Mucosa of stomach (tissue), 1 donor: Measurements from ENCODE around the gene MAGI2.

Experiments
- H3K27me3 ChIP-seq: one replicate; pipeline ENCODE4 v1.7.0; 2013; ENCODE audit warnings: mild to moderate bottlenecking, low read length; ENCODE audit not compliant: control insufficient read depth, insufficient read depth
- H3K36me3 ChIP-seq: one replicate; pipeline ENCODE4 v1.7.0; 2013; ENCODE audit warnings: low read length; ENCODE audit not compliant: control insufficient read depth, insufficient read depth
- H3K4me1 ChIP-seq: one replicate; pipeline ENCODE4 v1.7.0; 2013; ENCODE audit warnings: mild to moderate bottlenecking, low read length; ENCODE audit not compliant: control insufficient read depth, insufficient read depth
- H3K4me3 ChIP-seq: one replicate; pipeline ENCODE4 v1.7.0; 2013; ENCODE audit warnings: low read length
- H3K9ac ChIP-seq: one replicate; pipeline ENCODE4 v1.7.0; 2013; ENCODE audit warnings: mild to moderate bottlenecking, low read length, moderate library complexity
- H3K9me3 ChIP-seq: one replicate; pipeline ENCODE4 v1.7.0; 2013; ENCODE audit warnings: mild to moderate bottlenecking, low read length, moderate library complexity; ENCODE audit not compliant: control insufficient read depth
- donor health status: Pancreatic carcinoma.

The MAGI2 gene

DNA sequence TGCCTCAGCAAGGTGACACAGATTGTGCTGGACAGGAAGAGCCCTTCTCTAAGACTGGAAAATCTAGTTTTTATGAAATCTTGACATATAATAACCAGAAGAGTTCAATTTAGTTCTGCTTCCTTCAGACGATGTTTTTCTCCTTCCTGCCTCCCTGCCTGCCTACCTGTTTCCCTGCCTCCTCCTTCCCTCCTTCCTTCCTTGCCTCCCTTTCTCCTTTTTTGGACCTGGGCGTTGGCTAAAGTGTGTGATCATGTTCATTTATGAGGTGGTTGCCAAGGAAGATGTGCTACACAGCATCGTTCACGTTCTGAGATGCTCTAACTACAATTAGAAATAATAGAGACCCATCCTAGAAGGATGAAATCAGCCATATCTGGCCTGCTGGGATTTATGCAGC, 1430.3 kb downstream of the MAGI2 start:
- no peak overlapping the region for H3K4me3 ChIP-seq
- peaks cover 5% of the 10 kb centered on the region for H3K4me1 ChIP-seq
- no peaks in the 10 kb centered on the region for H3K9me3 ChIP-seq
- H3K9ac ChIP-seq, result no peak overlapping the region
- H3K36me3 ChIP-seq, result no peaks in the 10 kb centered on the region
- no peaks in the 10 kb centered on the region for H3K27me3 ChIP-seq

DNA sequence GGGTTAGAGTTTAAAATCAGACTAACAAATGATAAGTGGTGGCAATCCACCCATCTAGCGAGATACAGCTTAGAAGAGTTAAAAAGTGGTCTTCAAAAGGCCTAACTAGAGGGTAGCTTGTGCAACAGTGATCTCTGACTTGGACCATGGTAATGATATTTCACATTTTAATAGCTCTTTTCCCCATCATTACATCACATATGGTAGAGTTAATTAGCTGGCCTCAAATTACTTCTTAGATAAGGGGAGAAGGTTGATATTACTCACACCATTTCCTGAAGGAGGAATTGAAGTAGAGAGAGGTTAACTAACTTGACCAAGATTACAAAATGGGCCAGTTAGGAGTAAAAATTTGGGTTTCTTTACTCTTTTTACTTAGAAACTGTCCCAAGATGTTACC, 1431.3 kb downstream of the MAGI2 start:
- Histone ChIP-seq H3K9ac (no peak overlapping the region), H3K36me3 (no peaks in the 10 kb centered on the region), H3K27me3 (no peaks in the 10 kb centered on the region), H3K4me3 (no peak overlapping the region), H3K4me1 (peaks cover 5% of the 10 kb centered on the region), H3K9me3 (no peaks in the 10 kb centered on the region)

DNA sequence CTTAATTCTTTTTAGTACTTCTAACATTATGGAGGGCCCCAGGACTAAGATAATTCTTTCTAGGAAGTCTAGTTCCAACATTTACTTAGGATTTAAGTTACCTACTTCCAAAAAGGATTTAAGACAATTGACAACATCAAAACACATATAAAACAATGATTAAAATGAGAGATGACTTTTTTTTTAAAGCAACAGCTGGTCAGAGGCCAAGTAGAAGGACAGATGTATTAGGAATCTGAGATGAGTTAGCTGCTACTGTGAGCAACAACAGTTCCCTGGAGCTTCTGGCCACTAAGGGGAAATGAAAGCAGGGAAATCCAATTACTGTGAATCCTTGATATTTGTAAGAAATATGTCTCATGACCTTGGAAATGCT, 1432.6 kb downstream of the MAGI2 start:
- no peaks in the 10 kb centered on the region for H3K9me3 ChIP-seq
- H3K4me3 ChIP-seq, result no peak overlapping the region
- H3K9ac ChIP-seq, result no peak overlapping the region
- no peaks in the 10 kb centered on the region for H3K27me3 ChIP-seq
- no peaks in the 10 kb centered on the region for H3K36me3 ChIP-seq
- peaks cover 5% of the 10 kb centered on the region for H3K4me1 ChIP-seq

DNA sequence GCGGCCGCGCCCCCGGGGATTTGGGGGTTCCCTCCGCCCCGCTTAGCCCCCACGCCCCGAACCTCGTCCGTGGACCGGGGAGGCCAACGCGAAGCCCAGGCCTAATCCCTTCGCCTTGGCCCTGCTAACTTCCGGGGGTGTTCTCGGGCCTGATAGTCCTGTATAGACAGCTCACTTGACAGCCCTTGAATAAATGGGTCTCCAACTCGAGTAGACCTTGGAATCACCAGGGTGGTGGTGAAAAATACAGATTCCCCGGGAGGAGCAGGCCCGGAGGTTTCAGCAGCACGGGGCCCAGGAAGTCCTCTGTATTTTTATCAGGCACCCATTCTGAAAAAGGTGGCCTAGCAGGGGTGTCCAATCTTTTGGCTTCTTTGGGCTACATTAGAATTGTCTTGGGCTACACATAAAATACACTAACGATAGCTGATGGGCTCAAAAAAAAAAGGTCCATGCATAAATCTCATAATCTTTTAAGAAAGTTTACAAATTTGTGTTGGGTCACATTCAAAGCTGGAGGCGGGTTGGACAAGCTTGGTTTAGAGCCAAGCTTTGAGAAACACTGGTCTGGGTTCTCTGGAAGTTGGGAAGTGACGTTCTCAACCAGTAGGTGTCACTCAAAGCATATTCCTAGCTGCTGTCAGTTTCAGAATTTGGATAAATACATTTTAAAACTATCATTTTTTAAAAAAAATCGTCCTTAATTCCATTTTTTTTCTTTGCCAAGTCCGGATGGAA, 1433.2 kb downstream of the MAGI2 start:
- Histone ChIP-seq H3K9me3 (no peaks in the 10 kb centered on the region), H3K27me3 (no peaks in the 10 kb centered on the region), H3K36me3 (no peaks in the 10 kb centered on the region), H3K9ac (peak overlapping the region; percentile 54), H3K4me1 (peaks cover 5% of the 10 kb centered on the region), H3K4me3 (no peak overlapping the region)

DNA sequence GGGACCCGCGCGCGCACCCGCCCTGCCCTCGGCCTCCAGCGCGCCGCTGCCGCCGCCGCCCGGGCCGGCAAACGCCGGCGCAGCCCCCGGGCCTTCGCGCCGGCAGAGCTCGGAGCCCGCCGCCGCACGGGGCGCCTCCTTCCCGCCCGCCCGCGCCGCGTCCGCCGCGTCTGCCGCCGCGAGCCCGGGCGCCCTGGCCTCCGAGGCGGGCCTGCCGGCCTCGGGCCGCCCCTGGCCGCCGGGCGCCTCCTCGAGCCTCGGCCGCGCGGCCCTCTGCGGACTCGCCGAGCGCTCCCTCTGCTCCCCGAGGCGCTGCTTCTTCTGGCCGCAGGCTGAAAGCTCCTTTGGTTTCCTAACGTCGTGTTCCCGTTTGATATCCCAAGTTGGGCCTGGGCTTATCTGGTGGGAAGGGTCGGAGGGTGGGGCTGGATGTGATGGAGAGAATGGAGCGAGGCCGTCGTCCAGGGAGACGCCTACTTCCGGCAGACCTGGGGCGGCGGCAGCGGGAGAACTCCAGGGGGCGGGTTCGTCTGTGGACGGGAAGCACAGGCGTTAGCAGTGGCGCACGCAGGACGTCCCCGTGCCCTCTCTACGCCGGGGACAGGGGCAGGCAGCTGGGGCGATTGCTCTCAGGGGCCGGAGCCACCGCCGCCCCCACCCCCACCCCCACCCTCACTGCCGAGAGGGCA, 1433.9 kb downstream of the MAGI2 start:
- H3K9ac ChIP-seq, result no peak overlapping the region

DNA sequence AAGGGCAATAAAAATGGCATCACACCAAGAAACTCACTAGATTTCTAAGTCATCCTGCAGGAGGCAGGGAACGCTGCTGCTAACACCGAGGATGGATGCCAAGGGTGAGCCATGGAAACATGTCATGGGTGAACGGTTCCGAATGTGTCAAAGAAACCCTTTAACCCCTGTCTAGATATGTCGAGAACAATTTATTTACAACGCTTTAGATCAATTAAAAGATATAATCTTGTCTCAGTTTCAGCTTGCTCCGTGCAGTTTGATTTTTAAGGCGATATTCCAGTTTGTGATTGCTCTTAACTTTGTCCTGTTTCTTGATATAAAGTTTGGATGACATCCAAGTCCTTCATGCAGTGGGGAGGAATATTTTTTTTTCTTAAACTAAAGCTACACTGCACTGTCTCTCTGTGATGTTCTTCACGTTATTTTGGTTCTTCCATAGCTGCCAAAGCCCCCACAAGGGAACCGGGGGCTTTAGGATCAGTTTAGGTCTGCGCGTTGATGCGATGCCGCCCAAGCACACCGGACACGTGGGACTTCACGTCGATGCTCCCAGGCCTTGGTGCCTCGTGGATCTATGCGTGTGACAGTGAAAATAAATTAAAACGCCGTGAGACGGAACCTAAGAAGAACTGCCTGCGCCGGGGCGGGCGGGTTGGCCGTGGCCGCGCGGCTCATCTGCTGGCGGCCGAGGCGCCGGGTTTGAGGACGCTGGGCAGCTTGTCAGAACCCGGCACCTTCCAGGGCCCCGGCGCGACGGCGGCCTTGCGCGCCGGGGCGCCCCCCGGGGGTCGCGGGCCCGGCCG, 1434.6 kb downstream of the MAGI2 start:
- H3K36me3 ChIP-seq, result no peaks in the 10 kb centered on the region
- H3K4me1 ChIP-seq, result peaks cover 5% of the 10 kb centered on the region
- no peaks in the 10 kb centered on the region for H3K9me3 ChIP-seq
- H3K27me3 ChIP-seq, result no peaks in the 10 kb centered on the region
- H3K9ac ChIP-seq, result peak overlapping the region; percentile 2
- peak overlapping the region; percentile 7 for H3K4me3 ChIP-seq

More for the DNA sequence above, 1433.9 kb downstream of the MAGI2 start:
- Histone ChIP-seq H3K27me3 (no peaks in the 10 kb centered on the region), H3K4me1 (peaks cover 5% of the 10 kb centered on the region), H3K9me3 (no peaks in the 10 kb centered on the region), H3K36me3 (no peaks in the 10 kb centered on the region), H3K4me3 (no peak overlapping the region)

DNA sequence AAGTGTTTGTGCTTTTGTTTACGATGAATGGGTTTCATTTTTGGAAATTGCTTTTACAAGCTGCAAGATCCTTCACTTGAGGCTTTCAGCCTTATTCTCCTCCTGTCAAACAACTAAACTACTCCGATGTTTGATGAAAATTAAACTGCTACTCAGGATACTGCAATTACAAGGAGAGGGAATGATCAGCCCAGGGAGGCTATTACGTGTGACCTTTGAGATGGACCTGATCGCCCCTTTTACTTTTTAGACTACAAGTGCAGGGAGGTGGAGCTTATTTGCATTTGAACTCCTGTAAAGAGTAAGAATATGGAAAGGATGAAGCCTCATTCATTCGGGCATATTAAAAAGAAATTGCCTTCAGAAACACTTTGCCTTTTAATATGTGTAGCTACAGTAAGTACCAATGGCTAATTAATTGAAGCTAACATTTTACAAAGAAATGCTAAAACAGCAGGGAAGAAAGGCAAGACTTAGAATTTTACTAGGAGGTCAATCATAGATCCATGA, 1435.8 kb downstream of the MAGI2 start:
- no peaks in the 10 kb centered on the region for H3K36me3 ChIP-seq
- no peaks in the 10 kb centered on the region for H3K9me3 ChIP-seq
- H3K4me3 ChIP-seq, result no peak overlapping the region
- H3K4me1 ChIP-seq, result peaks cover 5% of the 10 kb centered on the region
- no peaks in the 10 kb centered on the region for H3K27me3 ChIP-seq
- H3K9ac ChIP-seq, result no peak overlapping the region

DNA sequence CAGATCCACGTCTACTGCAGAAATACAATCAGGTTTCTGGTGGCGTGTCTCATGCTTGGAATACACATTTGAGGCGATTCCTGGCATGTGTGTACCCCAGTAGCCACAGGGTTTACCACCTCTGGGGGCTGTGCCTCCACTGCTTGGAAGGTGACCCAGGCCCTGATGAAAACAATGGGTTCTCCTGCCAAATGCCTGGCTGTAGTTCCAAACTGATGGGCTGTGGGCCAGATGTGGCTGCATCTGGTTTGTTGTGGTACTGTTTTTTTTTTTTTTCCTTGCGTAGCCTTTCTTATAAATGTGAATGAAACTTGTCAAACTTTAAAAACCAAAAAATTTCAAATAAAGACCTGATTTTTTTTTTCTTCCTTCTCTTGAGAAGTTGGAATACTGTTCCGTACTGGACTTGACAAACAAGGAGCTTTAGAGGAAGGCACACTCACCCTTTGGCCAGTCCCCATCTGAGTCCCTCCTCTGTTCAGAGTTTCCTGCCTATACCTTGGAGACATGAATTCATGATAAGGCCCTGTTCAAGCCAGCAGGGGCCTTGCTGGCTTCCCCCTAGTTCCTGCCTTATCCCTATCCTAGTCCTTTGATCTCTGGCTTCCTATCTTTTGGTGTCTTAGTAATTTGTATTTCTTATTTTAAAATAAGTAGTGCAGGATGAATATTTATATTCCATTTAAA, 1437.8 kb downstream of the MAGI2 start:
- Histone ChIP-seq H3K36me3 (no peaks in the 10 kb centered on the region), H3K27me3 (no peaks in the 10 kb centered on the region), H3K9ac (no peak overlapping the region), H3K9me3 (no peaks in the 10 kb centered on the region), H3K4me3 (no peak overlapping the region), H3K4me1 (peaks cover 5% of the 10 kb centered on the region)

DNA sequence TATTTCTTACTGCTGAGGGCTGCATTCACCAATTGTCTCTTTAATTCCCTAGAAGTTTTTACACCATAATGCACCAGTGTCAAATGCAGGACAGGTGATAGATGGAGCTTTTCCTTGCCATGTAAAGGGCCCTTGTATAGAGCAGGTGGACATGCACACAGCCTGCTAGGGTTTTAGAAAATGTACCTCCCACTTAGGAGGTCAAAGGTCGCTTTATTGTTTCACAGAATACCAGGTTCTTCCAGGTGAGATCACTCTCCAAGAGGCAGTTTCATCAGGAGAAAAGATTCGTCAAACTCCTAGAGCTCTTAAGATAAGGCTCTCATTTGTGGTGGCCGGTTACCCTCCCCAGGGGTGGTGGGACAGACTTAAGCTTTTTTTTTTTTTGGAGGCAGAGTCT, 1439.1 kb downstream of the MAGI2 start:
- Histone ChIP-seq H3K36me3 (no peaks in the 10 kb centered on the region), H3K4me3 (no peak overlapping the region), H3K9me3 (no peaks in the 10 kb centered on the region), H3K27me3 (no peaks in the 10 kb centered on the region), H3K9ac (no peak overlapping the region), H3K4me1 (no peaks in the 10 kb centered on the region)

DNA sequence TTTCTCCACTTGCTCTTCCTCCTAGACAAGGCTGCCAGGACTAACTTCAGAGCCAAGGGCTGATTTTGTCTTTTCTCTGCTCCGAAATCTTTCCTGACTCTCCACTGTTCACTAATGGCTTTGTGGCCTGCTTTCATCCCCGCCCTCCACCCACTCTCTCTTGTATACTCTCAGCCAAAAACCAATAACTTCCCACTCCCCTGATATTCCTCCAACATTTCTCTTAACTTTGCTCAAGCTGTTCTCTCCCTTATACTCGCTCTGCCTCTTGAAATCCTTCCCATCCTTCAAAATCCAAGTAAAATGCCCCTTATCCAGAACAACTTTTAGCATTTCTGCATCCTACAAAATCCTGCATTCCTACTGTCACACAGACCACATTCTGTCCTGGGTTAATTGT, 1440.1 kb downstream of the MAGI2 start:
- Histone ChIP-seq H3K27me3 (no peaks in the 10 kb centered on the region), H3K4me3 (no peak overlapping the region), H3K4me1 (no peaks in the 10 kb centered on the region), H3K36me3 (no peaks in the 10 kb centered on the region), H3K9me3 (no peaks in the 10 kb centered on the region), H3K9ac (no peak overlapping the region)

DNA sequence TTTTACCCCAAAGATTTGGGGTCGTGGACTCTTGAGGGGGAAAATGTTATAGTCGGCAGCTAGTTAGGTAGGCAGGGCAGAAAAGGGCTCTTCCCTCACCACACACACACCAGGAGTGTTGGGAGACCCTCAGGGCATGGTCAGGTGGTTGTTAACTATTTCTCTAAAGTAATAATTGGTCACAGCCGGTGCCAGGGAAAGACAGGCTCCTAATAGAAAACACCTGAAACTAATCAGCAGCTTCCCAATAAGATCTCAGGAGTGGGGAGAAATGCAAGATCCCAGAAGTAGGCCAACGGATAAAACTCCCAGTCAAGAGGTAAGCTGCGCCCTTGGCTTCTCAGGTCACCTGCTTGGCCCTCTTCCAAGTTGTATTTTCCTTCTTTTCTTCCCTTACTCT, 1441.8 kb downstream of the MAGI2 start:
- Histone ChIP-seq H3K4me3 (no peak overlapping the region), H3K27me3 (no peaks in the 10 kb centered on the region), H3K9ac (no peak overlapping the region), H3K4me1 (no peaks in the 10 kb centered on the region), H3K9me3 (no peaks in the 10 kb centered on the region), H3K36me3 (no peaks in the 10 kb centered on the region)
